GM19372 (cell line): Measurements from ENCODE around the gene SND1.

Experiments used
- ATAC-seq: cut with Tn5 transposase; IDR thresholded peaks from one replicate; pipeline ENCODE4 v1.9.1; 2021; ENCODE audit warnings: mild to moderate bottlenecking, low read depth, moderate library complexity; ENCODE audit not compliant: unreplicated experiment

The SND1 gene

GRCh38 chr7:128075242-128076095 is 423.5 kb downstream of the SND1 start:
- no peak for ATAC-seq

DNA sequence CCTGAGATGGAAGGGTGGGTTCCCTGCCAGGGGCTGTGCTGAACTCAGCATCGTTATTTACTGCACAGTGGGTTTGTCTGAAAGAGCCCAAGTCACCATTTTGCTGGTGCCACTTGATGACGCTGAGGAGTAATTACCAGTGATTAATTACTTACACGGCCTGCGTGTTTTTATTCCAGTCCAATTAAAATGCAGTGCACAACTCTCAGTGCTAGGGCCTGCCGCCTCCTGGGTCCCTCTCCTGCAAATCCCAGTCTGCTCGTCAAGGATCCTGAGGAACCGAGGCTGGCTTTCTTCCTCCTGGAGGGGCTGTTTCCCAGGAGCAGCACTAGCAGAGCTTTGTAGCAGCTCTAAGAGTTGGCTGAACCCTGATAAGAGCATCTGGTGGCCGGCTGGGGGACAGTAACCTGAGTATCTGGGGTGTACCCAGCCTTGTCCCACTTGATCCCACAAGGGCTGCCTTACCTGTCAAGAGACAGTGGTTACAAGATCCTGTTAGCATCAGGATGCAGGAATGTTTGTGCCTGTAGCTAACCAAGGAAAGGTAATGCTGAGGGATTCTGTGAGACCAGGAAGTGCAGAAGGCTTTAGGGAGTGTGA is 424.3 kb downstream of the SND1 start:
- no peak for ATAC-seq

GRCh38 chr7:128076796-128077271 is 424.8 kb downstream of the SND1 start:
- no peak for ATAC-seq

DNA sequence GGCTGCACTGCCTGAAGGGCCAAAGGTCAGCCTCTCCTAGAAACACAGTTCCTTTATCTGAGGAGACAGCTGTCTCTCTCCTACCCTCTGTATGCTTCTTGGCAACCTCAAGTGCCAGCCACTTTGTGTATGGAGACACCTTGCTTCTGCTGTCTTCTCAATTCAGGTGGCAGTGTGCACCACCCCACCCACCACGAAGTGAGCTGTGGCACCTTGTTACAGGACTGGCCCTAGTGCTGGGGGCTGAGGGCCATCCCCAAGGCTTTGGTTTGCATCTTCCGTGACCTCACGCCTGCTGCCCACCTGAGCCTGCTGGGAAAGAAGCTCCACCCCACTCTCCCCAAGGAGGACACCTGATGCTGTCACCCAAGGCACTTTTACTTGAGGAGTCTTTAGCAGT is 426.3 kb downstream of the SND1 start:
- no peak for ATAC-seq

GRCh38 chr7:128080169-128080568 is 428.2 kb downstream of the SND1 start:
- ATAC-seq, result no peak

DNA sequence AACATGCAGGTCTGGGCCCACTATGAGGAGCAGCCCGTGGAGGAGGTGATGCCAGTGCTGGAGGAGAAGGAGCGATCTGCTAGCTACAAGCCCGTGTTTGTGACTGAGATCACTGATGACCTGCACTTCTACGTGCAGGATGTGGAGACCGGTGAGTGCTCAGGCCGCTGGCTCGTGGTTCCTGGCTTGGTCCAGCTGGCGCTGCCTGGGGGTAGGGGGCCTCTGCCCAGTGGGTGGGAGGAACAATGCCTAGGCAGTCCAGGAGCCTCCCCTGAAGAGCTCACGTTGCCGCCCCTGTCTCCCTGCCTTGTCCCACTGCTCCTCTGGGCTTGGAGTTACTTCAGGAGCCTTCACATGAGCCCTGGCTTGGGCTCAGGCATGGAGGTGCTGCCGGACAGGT is 429.4 kb downstream of the SND1 start:
- ATAC-seq, result no peak

GRCh38 chr7:128081808-128082207 is 429.8 kb downstream of the SND1 start:
- no peak for ATAC-seq

- ATAC-seq, result no peak
Observed at GRCh38 chr7:128082431-128082830, 430.4 kb downstream of the SND1 start.

- no peak for ATAC-seq
Observed at GRCh38 chr7:128084896-128085608, 433.1 kb downstream of the SND1 start.

DNA sequence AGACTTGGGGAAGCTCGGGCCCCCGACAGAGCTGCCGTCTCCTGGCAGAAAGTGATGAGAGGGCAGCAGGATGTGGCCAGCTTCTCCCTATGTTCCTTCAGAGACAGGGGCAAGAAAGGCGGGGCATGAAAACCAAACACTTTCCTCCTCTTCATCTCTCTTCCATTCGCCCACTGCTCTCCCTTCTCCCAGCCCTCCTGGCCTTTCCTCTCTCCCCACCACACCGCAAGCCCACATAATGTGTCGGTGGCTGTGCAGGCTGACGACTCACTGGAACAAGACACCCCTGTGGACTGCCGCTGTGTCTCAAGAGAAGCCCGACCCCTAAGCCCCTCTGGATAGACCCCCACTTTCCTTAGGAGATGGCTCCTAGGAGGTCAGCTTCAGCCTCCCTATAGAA is 438.5 kb downstream of the SND1 start:
- ATAC-seq, result no peak

DNA sequence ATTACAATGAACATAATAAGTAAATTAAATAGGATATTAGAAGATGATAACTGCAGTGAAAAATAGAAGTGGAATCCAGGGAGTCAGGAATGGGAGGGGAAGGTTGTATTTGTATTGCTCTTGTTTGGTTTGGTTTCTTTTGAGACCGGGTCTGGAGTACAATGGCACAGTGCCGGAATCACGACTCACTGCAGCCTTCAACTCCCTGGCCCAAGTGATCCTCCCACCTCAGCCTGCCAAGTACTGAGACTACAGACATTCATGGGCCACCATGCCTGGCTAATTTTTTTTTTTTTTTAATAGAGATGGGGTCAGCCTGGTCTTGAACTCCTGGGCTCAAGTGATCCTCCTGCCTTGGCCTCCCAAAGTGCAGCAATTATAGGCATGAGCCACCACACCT is 439.1 kb downstream of the SND1 start:
- no peak for ATAC-seq

GRCh38 chr7:128092221-128092620 is 440.2 kb downstream of the SND1 start:
- no peak for ATAC-seq

- ATAC-seq, result no peak
Observed at GRCh38 chr7:128093614-128094570, 441.9 kb downstream of the SND1 start.

GRCh38 chr7:128094686-128095085 is 442.7 kb downstream of the SND1 start:
- ATAC-seq, result no peak

GRCh38 chr7:128097211-128097731 is 445.3 kb downstream of the SND1 start:
- ATAC-seq, result no peak

- ATAC-seq, result no peak
Observed at GRCh38 chr7:128098629-128099028, 446.6 kb downstream of the SND1 start.

DNA sequence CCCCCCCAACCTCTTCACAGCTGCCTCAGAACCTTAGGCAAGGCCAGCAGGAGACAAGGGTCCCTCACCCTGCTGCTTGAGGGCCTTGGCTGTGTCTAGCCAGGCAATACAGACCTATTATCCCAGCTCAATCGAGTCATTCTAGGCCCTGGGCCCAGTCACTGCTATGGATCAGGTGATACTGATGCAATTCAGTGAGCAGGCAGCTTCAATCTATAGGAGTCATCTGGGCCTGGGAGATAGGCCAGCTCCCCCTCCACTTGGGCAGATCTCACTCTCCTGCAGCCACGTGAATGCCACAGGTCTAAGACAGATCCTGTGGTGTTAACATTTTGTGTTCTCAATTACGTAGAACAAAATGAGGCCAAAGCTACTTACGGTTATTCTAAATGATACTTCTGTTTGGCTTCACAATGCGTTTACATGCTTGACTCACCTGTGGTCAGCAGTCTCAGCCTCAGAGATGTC is 447.2 kb downstream of the SND1 start:
- ATAC-seq, result no peak

- no peak for ATAC-seq
Observed at GRCh38 chr7:128100225-128100948, 448.4 kb downstream of the SND1 start.
